NCI-H146 (cell line): ENCODE results near the gene PUDP.
A peak's percentile ranks its signal among the peaks of the same experiment; 100 is the strongest.
"Not testable (repeated sequence)": the region's sequence is repeated elsewhere in the genome, so short reads cannot be mapped to it uniquely, and the experiment has no call there.

Experiments
- DNase-seq: peaks from one replicate; lab custom pipeline; 2025; lab: John Stamatoyannopoulos, UW

Gene PUDP

GRCh38 chrX:7147978-7148854 lies at the start of gene PUDP:
PUDP (minus strand) TSS chrX:7148153; CDS start chrX:7148113, 40 bp downstream.
- peak; percentile 83 for DNase-seq

DNA sequence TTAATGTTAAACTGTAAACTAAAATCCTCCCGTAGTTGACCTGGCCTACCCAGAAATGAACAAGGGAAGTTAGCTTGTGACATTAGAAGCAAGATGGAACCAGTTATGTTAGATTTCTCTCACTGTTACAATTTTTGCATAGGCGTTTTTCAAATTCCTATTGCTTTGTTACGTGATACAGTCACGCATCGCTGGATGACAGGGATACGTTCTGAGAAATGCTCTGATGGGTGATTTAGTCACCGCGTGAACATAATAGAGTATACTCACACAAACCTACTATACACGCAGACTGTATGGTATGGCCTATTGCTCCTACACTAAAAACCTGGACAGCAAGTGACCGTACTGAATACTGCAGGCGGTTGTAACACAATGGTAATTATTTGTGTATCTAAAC lies 46.7 kb upstream of the PUDP start:
- no peak for DNase-seq

DNA sequence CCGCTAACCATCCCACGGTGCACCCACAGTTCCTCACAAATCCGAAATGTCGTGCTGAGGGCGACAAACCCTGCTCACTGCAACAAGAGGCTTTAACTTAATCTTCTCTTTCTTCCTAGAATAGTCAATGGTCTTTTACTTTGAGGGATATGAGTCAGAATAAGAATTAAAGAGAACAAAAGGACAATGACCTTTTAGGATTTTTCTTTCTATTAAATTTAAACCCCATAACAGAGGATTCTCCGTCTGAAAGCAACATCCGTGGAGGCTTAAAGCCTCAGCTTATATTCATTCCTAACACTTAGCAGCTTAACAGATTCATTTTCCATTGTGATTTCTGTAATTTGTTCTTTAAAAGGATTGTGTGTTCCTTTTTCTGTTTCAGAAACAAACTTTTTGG lies 44.9 kb upstream of the PUDP start:
- no peak for DNase-seq

DNA sequence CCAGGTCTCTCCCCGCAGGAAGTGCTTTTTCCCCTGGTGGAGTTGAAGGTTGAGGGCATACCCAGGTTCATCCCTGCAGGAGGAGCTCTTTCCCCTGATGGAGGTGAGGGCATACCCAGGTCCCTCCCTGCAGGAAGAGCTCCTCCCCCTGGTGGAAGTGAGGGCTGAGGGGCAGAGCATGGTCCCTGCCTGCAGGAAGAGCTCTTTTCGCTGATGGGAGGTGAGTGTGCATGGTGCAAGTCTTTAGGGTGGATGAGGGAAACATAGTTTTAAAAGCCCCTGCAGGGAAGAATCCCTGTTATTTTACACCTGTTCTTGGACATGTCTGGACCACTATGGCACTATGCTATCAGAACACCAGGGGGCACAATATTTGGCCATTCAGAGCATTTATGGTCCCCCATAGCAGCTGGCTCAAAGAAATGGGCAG lies 43.7 kb upstream of the PUDP start:
- peak; percentile 22 for DNase-seq

GRCh38 chrX:7190157-7190556 lies 42.2 kb upstream of the PUDP start:
- peak; percentile 40 for DNase-seq

GRCh38 chrX:7188672-7189071 lies 40.7 kb upstream of the PUDP start:
- peak; percentile 35 for DNase-seq

DNA sequence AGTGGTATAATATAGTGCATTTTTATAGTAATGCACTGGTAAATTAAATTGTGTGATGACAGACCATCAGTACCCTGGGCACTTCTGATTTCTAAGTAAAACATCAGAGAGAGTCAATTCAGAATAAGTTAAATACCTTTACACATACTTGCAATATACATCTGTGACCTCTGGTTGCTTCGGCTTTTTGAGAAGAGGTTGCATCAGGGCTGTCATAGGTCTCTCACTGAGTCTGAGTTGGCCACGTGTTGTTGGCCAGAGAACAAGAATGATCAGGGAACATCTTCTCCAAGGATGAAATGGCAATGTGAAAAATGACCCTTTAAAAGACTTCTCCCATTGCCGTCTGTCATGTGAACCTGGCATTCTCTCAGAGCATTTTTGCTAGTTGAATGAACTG lies 36.9 kb upstream of the PUDP start:
- no peak for DNase-seq

DNA sequence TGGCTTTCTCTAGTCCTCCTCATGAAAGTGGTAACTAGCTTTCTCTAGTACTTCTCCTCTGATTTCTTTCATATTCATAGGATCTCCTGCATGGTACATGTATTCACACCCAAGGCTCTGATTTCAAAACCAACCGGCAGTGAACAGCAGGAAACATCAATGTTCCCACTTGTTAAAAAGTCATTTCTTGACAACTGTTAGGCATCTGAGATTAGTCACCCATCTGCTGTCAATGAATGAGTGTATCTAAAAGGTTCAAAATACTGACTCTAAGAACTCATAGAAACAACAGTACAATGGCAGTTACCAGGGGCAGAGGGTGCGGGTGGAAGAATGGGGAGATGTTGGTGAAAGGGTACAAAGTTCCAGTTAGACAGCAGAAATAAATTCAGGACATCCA lies 31.5 kb upstream of the PUDP start:
- DNase-seq, result no peak

DNA sequence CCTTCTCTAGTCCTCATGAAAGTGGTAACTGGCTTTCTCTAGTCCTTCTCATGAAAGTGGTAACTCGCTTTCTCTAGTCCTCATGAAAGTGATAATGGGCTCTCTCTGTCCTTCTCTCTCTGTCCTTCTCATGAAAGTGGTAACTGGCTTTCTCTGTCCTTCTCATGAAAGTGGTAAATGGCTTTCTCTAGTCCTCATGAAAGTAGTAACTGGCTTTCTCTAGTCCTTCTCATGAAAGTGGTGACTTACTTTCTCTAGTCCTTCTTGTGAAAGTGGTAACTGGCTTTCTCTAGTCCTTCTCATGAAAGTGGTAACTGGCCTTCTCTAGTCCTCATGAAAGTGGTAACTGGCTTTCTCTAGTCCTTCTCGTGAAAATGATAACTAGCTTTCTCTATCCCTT lies 30.9 kb upstream of the PUDP start:
- DNase-seq, result not testable (repeated sequence)

DNA sequence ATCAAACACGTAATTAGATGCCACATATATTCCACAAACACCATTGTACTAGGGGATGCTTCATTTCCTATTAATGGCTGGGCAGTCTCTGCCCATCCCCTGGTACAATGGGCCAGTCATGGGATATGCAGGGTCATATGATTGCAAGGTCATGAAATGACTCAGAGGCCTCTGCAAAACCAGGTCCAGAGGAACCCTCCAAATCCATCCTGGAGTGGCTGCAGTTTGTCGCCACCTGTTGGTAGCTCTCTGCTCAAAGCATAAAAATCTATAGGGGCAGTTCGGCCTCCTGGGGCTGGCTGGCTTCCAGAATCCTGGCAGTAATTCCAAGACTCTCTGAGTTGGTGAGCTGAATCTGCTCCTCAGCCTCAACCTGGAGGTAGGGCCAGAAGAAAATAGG lies 22.9 kb upstream of the PUDP start:
- no peak for DNase-seq

DNA sequence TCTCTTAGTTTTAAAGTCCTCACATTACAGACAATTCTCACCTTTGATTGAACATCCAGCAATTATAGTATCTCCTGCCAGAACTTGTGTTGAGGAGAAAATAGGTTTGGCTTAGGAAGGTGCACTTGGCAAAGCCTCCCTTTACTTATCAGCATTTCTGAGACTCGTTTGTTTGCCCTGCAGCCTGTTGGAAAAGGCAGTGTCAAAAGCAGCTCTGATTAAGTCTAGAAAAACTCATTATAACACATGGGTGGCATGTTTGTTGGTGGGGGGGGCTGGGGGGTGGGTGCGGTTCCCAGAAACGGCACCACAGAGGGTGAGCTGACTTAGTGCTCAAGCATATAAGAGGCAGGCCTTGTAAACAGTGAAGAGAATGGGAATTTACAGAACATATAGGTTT lies 21.7 kb upstream of the PUDP start:
- no peak for DNase-seq

GRCh38 chrX:7168371-7168770 lies 20.4 kb upstream of the PUDP start:
- DNase-seq, result no peak

DNA sequence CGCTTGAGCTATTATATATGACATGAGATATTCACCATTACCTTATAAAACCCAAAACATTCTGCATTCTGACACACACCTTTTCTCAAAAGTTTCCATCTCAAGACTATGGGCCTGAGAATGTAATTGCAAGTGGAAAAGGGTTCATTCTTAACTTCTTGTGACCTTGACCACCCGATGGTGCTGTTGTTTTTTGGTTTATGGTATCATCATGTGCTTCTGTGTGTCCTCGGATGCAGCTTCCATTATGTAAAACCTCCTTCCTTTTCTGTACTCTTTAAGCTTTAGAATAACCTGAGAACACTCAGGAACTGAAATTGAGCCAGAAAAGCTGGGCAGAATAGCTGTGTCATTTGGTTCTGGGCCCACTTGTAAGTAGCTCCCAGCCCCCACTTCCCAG lies 16.2 kb upstream of the PUDP start:
- no peak for DNase-seq

DNA sequence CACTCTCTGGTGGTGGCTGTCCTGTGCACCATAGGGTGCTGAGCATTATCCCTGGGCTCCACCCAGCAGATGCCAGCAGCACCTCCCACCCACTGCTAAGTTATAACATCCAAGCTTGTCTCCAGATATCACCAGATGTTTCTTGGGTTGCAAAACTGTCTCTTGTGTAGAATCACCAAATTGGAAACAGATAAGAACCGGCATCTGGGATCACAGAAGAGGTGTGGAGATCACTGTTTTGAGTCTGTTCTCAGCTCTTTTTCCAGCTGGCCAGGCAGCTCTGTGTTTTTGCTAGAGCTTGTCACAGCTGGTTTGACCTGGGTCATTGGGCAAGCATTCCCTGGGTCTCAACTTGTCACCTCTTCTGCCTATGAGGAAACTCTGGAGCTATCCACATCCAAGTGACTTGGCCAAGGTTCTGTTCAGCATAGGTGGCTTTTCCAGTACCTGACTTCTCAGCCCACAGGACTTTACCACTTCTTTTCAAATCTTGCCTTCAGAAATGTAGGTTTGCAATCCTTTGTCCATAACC lies 15.3 kb upstream of the PUDP start:
- DNase-seq, result no peak

GRCh38 chrX:7159149-7159861 lies 11.4 kb upstream of the PUDP start:
- DNase-seq, result peak; percentile 61

DNA sequence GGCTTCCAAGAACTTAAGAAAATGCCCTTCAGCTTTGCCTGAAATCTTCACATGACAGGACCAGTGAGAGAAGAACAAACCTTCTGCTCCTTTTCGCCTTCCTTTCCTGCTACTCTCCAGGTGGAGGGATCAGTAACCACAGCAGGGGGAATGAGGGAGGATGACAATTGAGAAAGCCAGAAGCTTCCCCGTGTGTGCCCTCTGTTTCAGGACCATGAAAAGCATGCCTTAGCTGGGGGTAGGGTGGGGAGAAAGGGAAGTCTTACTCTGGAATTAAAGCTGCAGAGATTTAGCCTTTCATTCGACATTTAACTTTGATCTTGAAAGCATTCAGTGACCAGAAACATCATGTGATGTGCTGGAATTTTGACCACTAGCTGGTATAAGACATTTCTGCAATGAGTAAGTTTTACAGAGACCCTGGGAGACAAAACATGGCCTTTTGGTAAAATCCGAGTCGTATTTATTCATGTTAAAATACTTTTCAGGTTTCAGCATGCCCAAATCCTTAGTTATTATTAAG lies 10.6 kb upstream of the PUDP start:
- DNase-seq, result no peak

GRCh38 chrX:7156879-7157278 lies 8.9 kb upstream of the PUDP start:
- no peak for DNase-seq

DNA sequence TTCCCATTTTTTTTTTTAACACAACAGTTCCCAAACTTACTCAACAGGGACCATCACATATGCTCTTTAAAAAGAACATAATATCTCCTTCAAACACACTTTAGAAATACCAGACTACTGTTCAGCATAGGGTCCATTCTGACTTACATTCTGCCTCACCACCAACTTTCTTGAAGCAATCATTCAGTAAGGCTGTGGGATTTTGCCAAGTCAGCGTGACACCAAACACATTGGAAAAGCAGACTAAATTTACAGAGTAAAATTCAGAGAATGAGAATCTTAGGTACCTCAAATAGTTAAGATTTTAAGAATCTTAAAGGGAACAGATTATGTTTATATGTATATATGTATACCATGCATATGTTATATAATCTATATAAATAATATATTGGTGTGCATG lies 7.2 kb upstream of the PUDP start:
- DNase-seq, result no peak

- no peak for DNase-seq
Measured at GRCh38 chrX:7154041-7154597, 6.2 kb upstream of the PUDP start.

DNA sequence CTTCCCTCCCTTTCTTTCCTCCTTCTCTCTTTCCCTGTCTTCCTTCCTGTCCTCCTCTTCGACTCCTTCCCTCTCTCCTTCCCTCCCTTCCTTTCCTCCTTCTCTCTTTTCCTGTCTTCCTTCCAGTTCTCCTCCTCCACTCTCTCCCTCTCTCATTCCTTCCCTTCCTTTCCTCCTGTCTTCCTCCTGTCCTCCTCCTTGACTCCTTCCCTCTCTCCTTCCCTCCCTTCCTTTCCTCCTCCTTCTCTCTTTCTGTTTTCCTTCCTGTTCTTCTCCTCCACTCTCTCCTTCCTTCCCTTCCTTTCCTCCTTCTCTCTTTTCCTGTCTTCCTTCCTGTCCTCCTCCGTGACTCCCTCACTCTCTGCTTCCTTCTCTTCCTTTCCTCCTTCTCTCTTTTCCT lies 5.3 kb upstream of the PUDP start:
- no peak for DNase-seq

- DNase-seq, result no peak
Measured at GRCh38 chrX:7149411-7149810, 1.5 kb upstream of the PUDP start.

- DNase-seq, result peak; percentile 62
Measured at GRCh38 chrX:7147413-7147977, 458 bp downstream of the PUDP start, which contains the start of gene STS. STS (plus strand) TSS chrX:7147712; CDS start chrX:7253200, 105,488 bp downstream.
